Measurements from ENCODE around the gene ABLIM3. TPM values are rescaled to one million over a fixed set of nuclear protein-coding genes. Genes with fewer than 3 reads are reported as not detected.

ABLIM3 gene
- total RNA-seq, 1 donor from 2014 or later: 3.9 TPM

GRCh38 chr5:149140197-149141002 lies 893 bp upstream of the ABLIM3 start:
- no peaks in the 10 kb centered on the region for H3K36me3 Mint-ChIP-seq (ENCODE audit: low read depth, unreplicated experiment)
- Histone ChIP-seq H3K4me1 (ENCODE audit: insufficient read depth, low read length) (peaks cover 33% of the 10 kb centered on the region), H3K79me2 (ENCODE audit: insufficient read depth, low read length) (peaks cover 20% of the 10 kb centered on the region), H3K9me3 (ENCODE audit: insufficient read depth, low read depth, low read length) (no peaks in the 10 kb centered on the region), H3K27me3 (ENCODE audit: insufficient read depth, low read length) (no peaks in the 10 kb centered on the region), H3K9ac (ENCODE audit: low read length) (no peak overlapping the region), H3K4me3 (ENCODE audit: insufficient read depth, low read depth, low read length) (no peak overlapping the region), H3K36me3 (ENCODE audit: insufficient read depth, low read length) (no peaks in the 10 kb centered on the region), H2AFZ (ENCODE audit: low read depth, low read length) (no peak overlapping the region), H3K27ac (ENCODE audit: low read depth, low read length) (no peak overlapping the region), H4K20me1 (ENCODE audit: insufficient read depth, low read length) (no peaks in the 10 kb centered on the region), H3K4me2 (ENCODE audit: low read length) (no peak overlapping the region)
- no peak overlapping the region for H3K27ac Mint-ChIP-seq (ENCODE audit: unreplicated experiment)
- no peaks in the 10 kb centered on the region for H3K27me3 Mint-ChIP-seq (ENCODE audit: low read depth, unreplicated experiment)
- peaks cover 3% of the 10 kb centered on the region for H3K9me3 Mint-ChIP-seq (ENCODE audit: unreplicated experiment)
- DNase-seq (ENCODE audit: low read depth): no peak
- TF ChIP-seq CTCF (IDR thresholded peaks at IDR 0.05; ENCODE audit: insufficient read depth, low read depth, low read length) (no peak), EZH2 (IDR thresholded peaks at IDR 0.05; ENCODE audit: insufficient read depth, low read length) (no peak)
- H3K4me3 Mint-ChIP-seq (ENCODE audit: unreplicated experiment): peak overlapping the region; percentile 64
- no peak for FAIRE-seq
- H3K4me1 Mint-ChIP-seq (ENCODE audit: low read depth, unreplicated experiment): peaks cover 25% of the 10 kb centered on the region

GRCh38 chr5:149141957-149142851 lies 911 bp downstream of the ABLIM3 start:
- Histone ChIP-seq H3K36me3 (ENCODE audit: insufficient read depth, low read length) (no peaks in the 10 kb centered on the region), H3K27ac (ENCODE audit: low read depth, low read length) (peak overlapping the region; percentile 71), H3K9me3 (ENCODE audit: insufficient read depth, low read depth, low read length) (no peaks in the 10 kb centered on the region), H3K4me3 (ENCODE audit: insufficient read depth, low read depth, low read length) (peak overlapping the region; percentile 77), H2AFZ (ENCODE audit: low read depth, low read length) (peak overlapping the region; percentile 82), H3K79me2 (ENCODE audit: insufficient read depth, low read length) (peaks cover 20% of the 10 kb centered on the region), H3K4me1 (ENCODE audit: insufficient read depth, low read length) (peaks cover 24% of the 10 kb centered on the region), H3K27me3 (ENCODE audit: insufficient read depth, low read length) (no peaks in the 10 kb centered on the region), H4K20me1 (ENCODE audit: insufficient read depth, low read length) (no peaks in the 10 kb centered on the region), H3K9ac (ENCODE audit: low read length) (peak overlapping the region; percentile 82), H3K4me2 (ENCODE audit: low read length) (peak overlapping the region; percentile 90)
- DNase-seq (ENCODE audit: low read depth) (no peak), FAIRE-seq (no peak)
- H3K36me3 Mint-ChIP-seq (ENCODE audit: low read depth, unreplicated experiment): no peaks in the 10 kb centered on the region
- TF ChIP-seq CTCF (IDR thresholded peaks at IDR 0.05; ENCODE audit: insufficient read depth, low read depth, low read length): no peak
- TF ChIP-seq EZH2 (IDR thresholded peaks at IDR 0.05; ENCODE audit: insufficient read depth, low read length): no peak
- no peaks in the 10 kb centered on the region for H3K27me3 Mint-ChIP-seq (ENCODE audit: low read depth, unreplicated experiment)
- peak overlapping the region; percentile 77 for H3K27ac Mint-ChIP-seq (ENCODE audit: unreplicated experiment)
- peak overlapping the region; percentile 84 for H3K4me3 Mint-ChIP-seq (ENCODE audit: unreplicated experiment)
- peaks cover 13% of the 10 kb centered on the region for H3K4me1 Mint-ChIP-seq (ENCODE audit: low read depth, unreplicated experiment)
- no peaks in the 10 kb centered on the region for H3K9me3 Mint-ChIP-seq (ENCODE audit: unreplicated experiment)
